OCI-LY7 (cell line): Measurements from ENCODE around the gene PAFAH1B1.

Experiments used
- CTCF ChIP-seq: fragments of 200-600 bp; sonication (generic); conservative IDR thresholded peaks from 2 replicates; pipeline ENCODE4 v1.5.1; 2014; ENCODE audit warnings: mild to moderate bottlenecking, antibody characterized with exemption, low read length, moderate library complexity, mixed read lengths
- EZH2phosphoT487 ChIP-seq: fragments of 200-600 bp; sonication (generic); IDR thresholded peaks from 2 replicates; pipeline ENCODE4 v1.6.1; 2018; ENCODE audit warnings: low read depth, borderline replicate concordance, mild to moderate bottlenecking, mixed run types, antibody characterized with exemption, low read length, moderate library complexity, mixed read lengths

DNA sequence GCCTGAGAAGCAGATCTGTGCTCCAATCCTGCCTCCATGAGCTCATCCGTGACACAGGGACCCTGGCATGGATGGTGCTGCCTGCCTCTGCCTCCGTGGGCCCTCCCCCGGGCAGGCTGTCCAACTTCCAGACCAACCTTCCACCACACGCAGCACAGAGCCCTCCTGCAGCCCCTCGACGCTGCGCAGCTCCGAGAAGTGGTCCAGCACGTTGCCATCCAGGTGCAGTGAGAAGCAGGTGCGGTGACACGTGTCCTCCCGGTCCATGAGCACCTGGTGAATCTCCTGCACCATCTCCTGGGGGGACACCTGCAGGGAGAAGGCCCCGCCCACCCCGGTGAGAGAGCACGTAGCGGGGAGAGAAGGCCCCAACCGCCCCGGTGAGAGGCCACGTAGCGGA is 109.7 kb downstream of the PAFAH1B1 start:
- TF ChIP-seq CTCF (no peak), EZH2phosphoT487 (no peak)
